ENCODE data around the gene TP63.

TP63 gene

GRCh38 chr3:189936201-189936945, 305.2 kb downstream of the TP63 start:
- no peak for DNase-seq (ENCODE audit: low read depth)

- peak; percentile 98 for DNase-seq (ENCODE audit: low read depth)
Measured at GRCh38 chr3:189937302-189938127, 306.3 kb downstream of the TP63 start.

- no peak for DNase-seq (ENCODE audit: low read depth)
Measured at GRCh38 chr3:189941125-189941524, 309.9 kb downstream of the TP63 start.

- DNase-seq (ENCODE audit: low read depth), result no peak
Measured at GRCh38 chr3:189941679-189942078, 310.5 kb downstream of the TP63 start.

- no peak for DNase-seq (ENCODE audit: low read depth)
Measured at GRCh38 chr3:189942948-189943347, 311.8 kb downstream of the TP63 start.

- DNase-seq (ENCODE audit: low read depth), result no peak
Measured at GRCh38 chr3:189944285-189945145, 313.3 kb downstream of the TP63 start.

GRCh38 chr3:189945935-189946709, 314.9 kb downstream of the TP63 start:
- DNase-seq (ENCODE audit: low read depth), result no peak

Measured in GM04504 (cell line).